ENCODE measurements around the gene BRINP3. TPM values are rescaled to one million over a fixed set of nuclear protein-coding genes. Genes with fewer than 3 reads are reported as not detected.

BRINP3 gene
- polyA plus RNA-seq, 2 donors: 0.10 to 0.11 TPM

GRCh38 chr1:190312763-190313162 is 164.9 kb downstream of the BRINP3 start:
- Histone ChIP-seq H3K9me3 (ENCODE audit: control insufficient read depth in 2 of 2, insufficient read depth in 1 of 2, low read depth in 1 of 2, low read length in 1 of 2) (no peaks in the 10 kb centered on the region), H3K36me3 (ENCODE audit: control insufficient read depth in 2 of 2, insufficient read depth in 2 of 2, low read length in 1 of 2) (no peaks in the 10 kb centered on the region), H3K4me1 (ENCODE audit: control insufficient read depth in 2 of 2, insufficient read depth in 2 of 2, low read length in 1 of 2) (no peaks in the 10 kb centered on the region), H3K27ac (ENCODE audit: low read depth in 2 of 2, low read length in 1 of 2) (no peak overlapping the region), H3K4me3 (ENCODE audit: low read depth in 1 of 2, low read length in 2 of 2) (no peak overlapping the region), H3K27me3 (ENCODE audit: control insufficient read depth in 1 of 2, insufficient read depth in 2 of 2, low read length in 2 of 2) (no peaks in the 10 kb centered on the region)
- 68 to 72% methylated on average over 1 of the region's 1 CpG for WGBS, 2 donors

- no peak overlapping the region for H3K27ac ChIP-seq (ENCODE audit: low read depth in 2 of 2, low read length in 1 of 2)
- no peak overlapping the region for H3K4me3 ChIP-seq (ENCODE audit: low read depth in 1 of 2, low read length in 2 of 2)
- H3K36me3 ChIP-seq (ENCODE audit: control insufficient read depth in 2 of 2, insufficient read depth in 2 of 2, low read length in 1 of 2): no peaks in the 10 kb centered on the region
- H3K9me3 ChIP-seq (ENCODE audit: control insufficient read depth in 2 of 2, insufficient read depth in 1 of 2, low read depth in 1 of 2, low read length in 1 of 2): no peaks in the 10 kb centered on the region
- H3K4me1 ChIP-seq (ENCODE audit: control insufficient read depth in 2 of 2, insufficient read depth in 2 of 2, low read length in 1 of 2): no peaks in the 10 kb centered on the region
- H3K27me3 ChIP-seq (ENCODE audit: control insufficient read depth in 1 of 2, insufficient read depth in 2 of 2, low read length in 2 of 2): no peaks in the 10 kb centered on the region
Measured at GRCh38 chr1:190303501-190303900, 174.2 kb downstream of the BRINP3 start.

- Histone ChIP-seq H3K27me3 (ENCODE audit: control insufficient read depth in 1 of 2, insufficient read depth in 2 of 2, low read length in 2 of 2) (no peaks in the 10 kb centered on the region), H3K4me3 (ENCODE audit: low read depth in 1 of 2, low read length in 2 of 2) (no peak overlapping the region), H3K36me3 (ENCODE audit: control insufficient read depth in 2 of 2, insufficient read depth in 2 of 2, low read length in 1 of 2) (no peaks in the 10 kb centered on the region), H3K9me3 (ENCODE audit: control insufficient read depth in 2 of 2, insufficient read depth in 1 of 2, low read depth in 1 of 2, low read length in 1 of 2) (peaks cover 0 to 3% of the 10 kb centered on the region in 2 donors), H3K4me1 (ENCODE audit: control insufficient read depth in 2 of 2, insufficient read depth in 2 of 2, low read length in 1 of 2) (no peaks in the 10 kb centered on the region), H3K27ac (ENCODE audit: low read depth in 2 of 2, low read length in 1 of 2) (no peak overlapping the region)
- 41 to 67% methylated on average over 2 of the region's 2 CpGs for WGBS, 2 donors
Measured at GRCh38 chr1:190296453-190296852, 181.2 kb downstream of the BRINP3 start.

- Histone ChIP-seq H3K4me3 (ENCODE audit: low read depth in 1 of 2, low read length in 2 of 2) (no peak overlapping the region), H3K27ac (ENCODE audit: low read depth in 2 of 2, low read length in 1 of 2) (no peak overlapping the region), H3K4me1 (ENCODE audit: control insufficient read depth in 2 of 2, insufficient read depth in 2 of 2, low read length in 1 of 2) (no peaks in the 10 kb centered on the region), H3K9me3 (ENCODE audit: control insufficient read depth in 2 of 2, insufficient read depth in 1 of 2, low read depth in 1 of 2, low read length in 1 of 2) (no peaks in the 10 kb centered on the region), H3K36me3 (ENCODE audit: control insufficient read depth in 2 of 2, insufficient read depth in 2 of 2, low read length in 1 of 2) (no peaks in the 10 kb centered on the region), H3K27me3 (ENCODE audit: control insufficient read depth in 1 of 2, insufficient read depth in 2 of 2, low read length in 2 of 2) (no peaks in the 10 kb centered on the region)
- WGBS, 2 donors: 73 to 85% methylated on average over 2 of the region's 2 CpGs
Measured at GRCh38 chr1:190289897-190290296, 187.8 kb downstream of the BRINP3 start.

- 49 to 63% methylated on average over 1 of the region's 1 CpG for WGBS, 2 donors
- Histone ChIP-seq H3K27ac (ENCODE audit: low read depth in 2 of 2, low read length in 1 of 2) (no peak overlapping the region), H3K36me3 (ENCODE audit: control insufficient read depth in 2 of 2, insufficient read depth in 2 of 2, low read length in 1 of 2) (no peaks in the 10 kb centered on the region), H3K4me3 (ENCODE audit: low read depth in 1 of 2, low read length in 2 of 2) (no peak overlapping the region), H3K27me3 (ENCODE audit: control insufficient read depth in 1 of 2, insufficient read depth in 2 of 2, low read length in 2 of 2) (no peaks in the 10 kb centered on the region), H3K9me3 (ENCODE audit: control insufficient read depth in 2 of 2, insufficient read depth in 1 of 2, low read depth in 1 of 2, low read length in 1 of 2) (no peaks in the 10 kb centered on the region), H3K4me1 (ENCODE audit: control insufficient read depth in 2 of 2, insufficient read depth in 2 of 2, low read length in 1 of 2) (no peaks in the 10 kb centered on the region)
Measured at GRCh38 chr1:190286111-190286510, 191.6 kb downstream of the BRINP3 start.

- no peaks in the 10 kb centered on the region for H3K9me3 ChIP-seq (ENCODE audit: control insufficient read depth in 2 of 2, insufficient read depth in 1 of 2, low read depth in 1 of 2, low read length in 1 of 2)
- H3K27ac ChIP-seq (ENCODE audit: low read depth in 2 of 2, low read length in 1 of 2): no peak overlapping the region
- no peaks in the 10 kb centered on the region for H3K36me3 ChIP-seq (ENCODE audit: control insufficient read depth in 2 of 2, insufficient read depth in 2 of 2, low read length in 1 of 2)
- WGBS, 2 donors: 83 to 91% methylated on average over 3 of the region's 3 CpGs
- H3K4me3 ChIP-seq (ENCODE audit: low read depth in 1 of 2, low read length in 2 of 2): no peak overlapping the region
- no peaks in the 10 kb centered on the region for H3K4me1 ChIP-seq (ENCODE audit: control insufficient read depth in 2 of 2, insufficient read depth in 2 of 2, low read length in 1 of 2)
- H3K27me3 ChIP-seq (ENCODE audit: control insufficient read depth in 1 of 2, insufficient read depth in 2 of 2, low read length in 2 of 2): no peaks in the 10 kb centered on the region
Measured at GRCh38 chr1:190277107-190277506, 200.6 kb downstream of the BRINP3 start.

GRCh38 chr1:190274721-190275120 is 202.9 kb downstream of the BRINP3 start:
- WGBS, 2 donors: 94% methylated on average over 1 of the region's 1 CpG
- Histone ChIP-seq H3K9me3 (ENCODE audit: control insufficient read depth in 2 of 2, insufficient read depth in 1 of 2, low read depth in 1 of 2, low read length in 1 of 2) (no peaks in the 10 kb centered on the region), H3K36me3 (ENCODE audit: control insufficient read depth in 2 of 2, insufficient read depth in 2 of 2, low read length in 1 of 2) (no peaks in the 10 kb centered on the region), H3K27ac (ENCODE audit: low read depth in 2 of 2, low read length in 1 of 2) (no peak overlapping the region), H3K27me3 (ENCODE audit: control insufficient read depth in 1 of 2, insufficient read depth in 2 of 2, low read length in 2 of 2) (no peaks in the 10 kb centered on the region), H3K4me1 (ENCODE audit: control insufficient read depth in 2 of 2, insufficient read depth in 2 of 2, low read length in 1 of 2) (no peaks in the 10 kb centered on the region), H3K4me3 (ENCODE audit: low read depth in 1 of 2, low read length in 2 of 2) (no peak overlapping the region)

- 59 to 70% methylated on average over 2 of the region's 2 CpGs for WGBS, 2 donors
- H3K9me3 ChIP-seq (ENCODE audit: control insufficient read depth in 2 of 2, insufficient read depth in 1 of 2, low read depth in 1 of 2, low read length in 1 of 2): no peaks in the 10 kb centered on the region
- H3K27ac ChIP-seq (ENCODE audit: low read depth in 2 of 2, low read length in 1 of 2): no peak overlapping the region
- H3K4me3 ChIP-seq (ENCODE audit: low read depth in 1 of 2, low read length in 2 of 2): no peak overlapping the region
- no peaks in the 10 kb centered on the region for H3K27me3 ChIP-seq (ENCODE audit: control insufficient read depth in 1 of 2, insufficient read depth in 2 of 2, low read length in 2 of 2)
- H3K4me1 ChIP-seq (ENCODE audit: control insufficient read depth in 2 of 2, insufficient read depth in 2 of 2, low read length in 1 of 2): no peaks in the 10 kb centered on the region
- H3K36me3 ChIP-seq (ENCODE audit: control insufficient read depth in 2 of 2, insufficient read depth in 2 of 2, low read length in 1 of 2): no peaks in the 10 kb centered on the region
Measured at GRCh38 chr1:190273161-190273560, 204.5 kb downstream of the BRINP3 start.

- peaks cover 0 to 2% of the 10 kb centered on the region in 2 donors for H3K4me1 ChIP-seq (ENCODE audit: control insufficient read depth in 2 of 2, insufficient read depth in 2 of 2, low read length in 1 of 2)
- no peak overlapping the region for H3K4me3 ChIP-seq (ENCODE audit: low read depth in 1 of 2, low read length in 2 of 2)
- H3K27me3 ChIP-seq (ENCODE audit: control insufficient read depth in 1 of 2, insufficient read depth in 2 of 2, low read length in 2 of 2): no peaks in the 10 kb centered on the region
- H3K36me3 ChIP-seq (ENCODE audit: control insufficient read depth in 2 of 2, insufficient read depth in 2 of 2, low read length in 1 of 2): no peaks in the 10 kb centered on the region
- 73 to 76% methylated on average over 3 of the region's 3 CpGs for WGBS, 2 donors
- H3K9me3 ChIP-seq (ENCODE audit: control insufficient read depth in 2 of 2, insufficient read depth in 1 of 2, low read depth in 1 of 2, low read length in 1 of 2): no peaks in the 10 kb centered on the region
- no peak overlapping the region for H3K27ac ChIP-seq (ENCODE audit: low read depth in 2 of 2, low read length in 1 of 2)
Measured at GRCh38 chr1:190262538-190262937, 215.1 kb downstream of the BRINP3 start.

- no peaks in the 10 kb centered on the region for H3K27me3 ChIP-seq (ENCODE audit: control insufficient read depth in 1 of 2, insufficient read depth in 2 of 2, low read length in 2 of 2)
- WGBS, 2 donors: 87 to 91% methylated on average over 1 of the region's 1 CpG
- no peak overlapping the region for H3K4me3 ChIP-seq (ENCODE audit: low read depth in 1 of 2, low read length in 2 of 2)
- H3K9me3 ChIP-seq (ENCODE audit: control insufficient read depth in 2 of 2, insufficient read depth in 1 of 2, low read depth in 1 of 2, low read length in 1 of 2): no peaks in the 10 kb centered on the region
- H3K27ac ChIP-seq (ENCODE audit: low read depth in 2 of 2, low read length in 1 of 2): no peak overlapping the region
- no peaks in the 10 kb centered on the region for H3K36me3 ChIP-seq (ENCODE audit: control insufficient read depth in 2 of 2, insufficient read depth in 2 of 2, low read length in 1 of 2)
- H3K4me1 ChIP-seq (ENCODE audit: control insufficient read depth in 2 of 2, insufficient read depth in 2 of 2, low read length in 1 of 2): peaks cover 0 to 2% of the 10 kb centered on the region in 2 donors
Measured at GRCh38 chr1:190259424-190259823, 218.2 kb downstream of the BRINP3 start.

Data from esophagus (tissue), 2 donors.